ENCODE measurements around the gene TKT.

DNA sequence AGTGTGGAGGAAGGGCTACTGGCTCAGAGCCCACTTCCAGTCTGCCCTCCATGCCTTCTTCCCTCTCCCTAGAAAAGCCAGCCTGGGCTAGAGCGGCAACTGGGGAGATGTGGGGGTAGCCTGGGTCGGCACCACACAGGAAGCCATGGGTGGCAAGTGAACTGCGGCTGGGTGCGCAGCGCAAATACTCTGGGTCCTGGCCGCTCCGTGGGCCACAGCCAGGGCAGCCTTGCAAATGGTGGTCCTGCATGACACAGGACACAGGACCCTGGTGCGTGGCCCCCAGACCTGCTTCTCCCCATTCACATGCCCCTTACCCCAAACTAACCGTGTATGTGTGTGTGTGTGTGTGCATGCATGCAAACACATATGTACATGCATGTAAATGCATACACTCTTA is 69.1 kb downstream of the TKT start:
- TF ChIP-seq, protein P1, sequence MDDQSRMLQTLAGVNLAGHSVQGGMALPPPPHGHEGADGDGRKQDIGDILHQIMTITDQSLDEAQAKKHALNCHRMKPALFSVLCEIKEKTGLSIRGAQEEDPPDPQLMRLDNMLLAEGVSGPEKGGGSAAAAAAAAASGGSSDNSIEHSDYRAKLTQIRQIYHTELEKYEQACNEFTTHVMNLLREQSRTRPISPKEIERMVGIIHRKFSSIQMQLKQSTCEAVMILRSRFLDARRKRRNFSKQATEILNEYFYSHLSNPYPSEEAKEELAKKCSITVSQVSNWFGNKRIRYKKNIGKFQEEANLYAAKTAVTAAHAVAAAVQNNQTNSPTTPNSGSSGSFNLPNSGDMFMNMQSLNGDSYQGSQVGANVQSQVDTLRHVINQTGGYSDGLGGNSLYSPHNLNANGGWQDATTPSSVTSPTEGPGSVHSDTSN (IDR thresholded peaks at IDR 0.05): no peak
- no peak for TF ChIP-seq CEBPB (IDR thresholded peaks at IDR 0.05)
- no peak for TF ChIP-seq EP300 (IDR thresholded peaks at IDR 0.05)
- TF ChIP-seq, protein P2, sequence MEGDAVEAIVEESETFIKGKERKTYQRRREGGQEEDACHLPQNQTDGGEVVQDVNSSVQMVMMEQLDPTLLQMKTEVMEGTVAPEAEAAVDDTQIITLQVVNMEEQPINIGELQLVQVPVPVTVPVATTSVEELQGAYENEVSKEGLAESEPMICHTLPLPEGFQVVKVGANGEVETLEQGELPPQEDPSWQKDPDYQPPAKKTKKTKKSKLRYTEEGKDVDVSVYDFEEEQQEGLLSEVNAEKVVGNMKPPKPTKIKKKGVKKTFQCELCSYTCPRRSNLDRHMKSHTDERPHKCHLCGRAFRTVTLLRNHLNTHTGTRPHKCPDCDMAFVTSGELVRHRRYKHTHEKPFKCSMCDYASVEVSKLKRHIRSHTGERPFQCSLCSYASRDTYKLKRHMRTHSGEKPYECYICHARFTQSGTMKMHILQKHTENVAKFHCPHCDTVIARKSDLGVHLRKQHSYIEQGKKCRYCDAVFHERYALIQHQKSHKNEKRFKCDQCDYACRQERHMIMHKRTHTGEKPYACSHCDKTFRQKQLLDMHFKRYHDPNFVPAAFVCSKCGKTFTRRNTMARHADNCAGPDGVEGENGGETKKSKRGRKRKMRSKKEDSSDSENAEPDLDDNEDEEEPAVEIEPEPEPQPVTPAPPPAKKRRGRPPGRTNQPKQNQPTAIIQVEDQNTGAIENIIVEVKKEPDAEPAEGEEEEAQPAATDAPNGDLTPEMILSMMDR (IDR thresholded peaks at IDR 0.05): no peak
- no peak for TF ChIP-seq CHD4 (IDR thresholded peaks at IDR 0.05; ENCODE audit: borderline replicate concordance)
- TF ChIP-seq RFX5 (IDR thresholded peaks at IDR 0.05): no peak
- TF ChIP-seq USF2 (IDR thresholded peaks at IDR 0.05): no peak
- TF ChIP-seq KDM5A (IDR thresholded peaks at IDR 0.05): no peak
- TF ChIP-seq CBX8 (IDR thresholded peaks at IDR 0.05): no peak
- no peak for TF ChIP-seq MYC (IDR thresholded peaks at IDR 0.05; ENCODE audit: borderline replicate concordance, low read length)
- TF ChIP-seq SMC3 (IDR thresholded peaks at IDR 0.05): no peak
- no peak for TF ChIP-seq FOSL2 (IDR thresholded peaks at IDR 0.05)
- no peak for TF ChIP-seq FOSL2 (CRISPR knock-in tag; IDR thresholded peaks at IDR 0.05)

Data from A549 (cell line).